ENCODE measurements around the gene DGKQ.
"Not testable (repeated sequence)": the region's sequence is repeated elsewhere in the genome, so short reads cannot be mapped to it uniquely, and the experiment has no call there.

Gene DGKQ

GRCh38 chr4:982814-983213 is 9.4 kb upstream of the DGKQ start:
- H3K4me3 ChIP-seq (ENCODE audit: low read depth, low read length), result no peak overlapping the region
- TF ChIP-seq CTCF (conservative IDR thresholded peaks at IDR 0.05; ENCODE audit: low read depth, low read length), result no peak
- no peak for DNase-seq (ENCODE audit: low read depth)

- DNase-seq (ENCODE audit: low read depth), result no peak
- no peak overlapping the region for H3K4me3 ChIP-seq (ENCODE audit: low read depth, low read length)
- TF ChIP-seq CTCF (conservative IDR thresholded peaks at IDR 0.05; ENCODE audit: low read depth, low read length), result no peak
These were observed 8.9 kb upstream of the DGKQ start for GRCh38 chr4:982291-982690.

- H3K4me3 ChIP-seq (ENCODE audit: low read depth, low read length), result no peak overlapping the region
- no peak for TF ChIP-seq CTCF (conservative IDR thresholded peaks at IDR 0.05; ENCODE audit: low read depth, low read length)
- DNase-seq (ENCODE audit: low read depth), result peak; percentile 74
These were observed 5.8 kb upstream of the DGKQ start for GRCh38 chr4:978957-979701.

- DNase-seq (ENCODE audit: low read depth); H3K4me3 ChIP-seq (ENCODE audit: low read depth, low read length): not testable (repeated sequence)
These were observed 2.6 kb upstream of the DGKQ start for GRCh38 chr4:976016-976415.

GRCh38 chr4:974668-975067 is 1.3 kb upstream of the DGKQ start:
- no peak for TF ChIP-seq CTCF (conservative IDR thresholded peaks at IDR 0.05; ENCODE audit: low read depth, low read length)
- H3K4me3 ChIP-seq (ENCODE audit: low read depth, low read length), result no peak overlapping the region
- no peak for DNase-seq (ENCODE audit: low read depth)

- DNase-seq (ENCODE audit: low read depth), result no peak
- H3K4me3 ChIP-seq (ENCODE audit: low read depth, low read length), result peak overlapping the region; percentile 71
- no peak for TF ChIP-seq CTCF (conservative IDR thresholded peaks at IDR 0.05; ENCODE audit: low read depth, low read length)
These were observed 531 bp downstream of the DGKQ start for GRCh38 chr4:972651-973424.

GRCh38 chr4:971666-972500 is 1.5 kb downstream of the DGKQ start:
- H3K4me3 ChIP-seq (ENCODE audit: low read depth, low read length), result peak overlapping the region; percentile 71
- DNase-seq (ENCODE audit: low read depth), result no peak
- TF ChIP-seq CTCF (conservative IDR thresholded peaks at IDR 0.05; ENCODE audit: low read depth, low read length), result no peak
